Liver (tissue), 9 donors: ENCODE data around the gene PRRC2A. TPM values are rescaled to one million over a fixed set of nuclear protein-coding genes. Genes with fewer than 3 reads are reported as not detected.

ENCODE experiments used
- DNase-seq: peaks from one replicate; pipeline ENCODE4 v3.0.0-alpha.2; 2017; ENCODE audit warnings: low spot score
- H3K27ac ChIP-seq, 2 donors: one replicate each; pipeline ENCODE4 v1.7.0; 2013; ENCODE audit warnings: inconsistent platforms in 2 of 2, low read length in 2 of 2, control low read depth in 1 of 2, low read depth in 1 of 2, mild to moderate bottlenecking in 1 of 2
- H3K27me3 ChIP-seq, 4 donors: one replicate each; pipeline versions ENCODE4 v1.6.1 to v1.7.0; 2013; ENCODE audit warnings: low read length in 3 of 4, inconsistent platforms in 1 of 4, mild to moderate bottlenecking in 1 of 4, moderate library complexity in 1 of 4; ENCODE audit not compliant: control insufficient read depth in 4 of 4, insufficient read depth in 4 of 4
- H3K36me3 ChIP-seq, 4 donors: one replicate each; pipeline versions ENCODE4 v1.6.1 to v1.7.0; 2013; ENCODE audit warnings: low read length in 3 of 4, mild to moderate bottlenecking in 3 of 4, low read depth in 1 of 4, moderate library complexity in 1 of 4; ENCODE audit not compliant: control insufficient read depth in 4 of 4, insufficient read depth in 3 of 4
- H3K4me1 ChIP-seq, 4 donors: one replicate each; pipeline versions ENCODE4 v1.6.1 to v1.7.0; 2013; ENCODE audit warnings: low read length in 3 of 4, mild to moderate bottlenecking in 3 of 4, moderate library complexity in 1 of 4; ENCODE audit not compliant: control insufficient read depth in 4 of 4, insufficient read depth in 4 of 4
- H3K4me3 ChIP-seq, 3 donors: one replicate each; pipeline versions ENCODE4 v1.6.1 to v1.7.0; 2013; ENCODE audit warnings: low read length in 3 of 3, control low read depth in 1 of 3, low read depth in 1 of 3, mild to moderate bottlenecking in 1 of 3
- H3K9ac ChIP-seq, 2 donors: one replicate each; pipeline ENCODE4 v1.7.0; 2013; ENCODE audit warnings: low read length in 2 of 2, mild to moderate bottlenecking in 2 of 2, moderate library complexity in 2 of 2, control low read depth in 1 of 2, low read depth in 1 of 2
- H3K9me3 ChIP-seq, 4 donors: one replicate each; pipeline versions ENCODE4 v1.6.1 to v1.7.0; 2013; ENCODE audit warnings: low read length in 3 of 4; ENCODE audit not compliant: control insufficient read depth in 4 of 4
- ATF3 ChIP-seq: IDR thresholded peaks from 2 replicates; pipeline ENCODE4 v1.6.1; 2016; ENCODE audit warnings: antibody characterized with exemption
- CTCF ChIP-seq: fragments of 150-350 bp; IDR thresholded peaks from 2 replicates; pipeline ENCODE4 v1.5.1; 2017; ENCODE audit warnings: improper control_type of control experiment, low read depth, low read length; ENCODE audit not compliant: missing input control
- EGR1 ChIP-seq, 2 donors: IDR thresholded peaks; 2 replicates each; pipeline ENCODE4 v1.6.1; 2016 to 2018; ENCODE audit warnings: antibody characterized with exemption in 2 of 2, low read depth in 2 of 2
- GABPA ChIP-seq, 2 donors: IDR thresholded peaks in 1 of 2; conservative IDR thresholded peaks in 1 of 2; 2 replicates each; pipeline ENCODE4 v1.6.1; 2016; ENCODE audit warnings: antibody characterized with exemption in 2 of 2, mild to moderate bottlenecking in 1 of 2, moderate library complexity in 1 of 2
- HNF4A ChIP-seq, 2 donors: conservative IDR thresholded peaks; 2 replicates each; pipeline ENCODE4 v1.6.1; 2016; ENCODE audit warnings: antibody characterized with exemption in 2 of 2, mild to moderate bottlenecking in 2 of 2
- MAX ChIP-seq: IDR thresholded peaks from 2 replicates; pipeline ENCODE4 v1.6.1; 2016; ENCODE audit warnings: antibody characterized with exemption
- NR2F2 ChIP-seq: IDR thresholded peaks from 2 replicates; pipeline ENCODE4 v1.6.1; 2016; ENCODE audit warnings: antibody characterized with exemption
- RAD21 ChIP-seq, 2 donors: IDR thresholded peaks; 2 replicates each; pipeline ENCODE4 v1.6.1; 2016; ENCODE audit warnings: antibody characterized with exemption in 2 of 2, mild to moderate bottlenecking in 2 of 2
- REST ChIP-seq: IDR thresholded peaks from 2 replicates; pipeline ENCODE4 v1.6.1; 2016; ENCODE audit warnings: antibody characterized with exemption, mild to moderate bottlenecking
- RXRA ChIP-seq, 2 donors: IDR thresholded peaks; 2 replicates each; pipeline ENCODE4 v1.6.1; 2017 to 2018; ENCODE audit warnings: antibody characterized with exemption in 2 of 2, mild to moderate bottlenecking in 1 of 2
- SP1 ChIP-seq: IDR thresholded peaks from 2 replicates; pipeline ENCODE4 v1.6.1; 2018; ENCODE audit warnings: antibody characterized with exemption, mild to moderate bottlenecking
- TAF1 ChIP-seq: conservative IDR thresholded peaks from 2 replicates; pipeline ENCODE4 v1.6.1; 2016; ENCODE audit warnings: antibody characterized with exemption, mild to moderate bottlenecking
- YY1 ChIP-seq: IDR thresholded peaks from 2 replicates; pipeline ENCODE4 v1.6.1; 2016; ENCODE audit warnings: antibody characterized with exemption, mild to moderate bottlenecking
- ZBTB33 ChIP-seq: IDR thresholded peaks from 2 replicates; pipeline ENCODE4 v1.6.1; 2016; ENCODE audit warnings: antibody characterized with exemption
- WGBS: extraction: QIAGEN DNeasy Blood & Tissue Kit; methylation state at CpG from one replicate; pipeline ENCODE4 v1.1.7; 2013; 5-methylcytosine and 5-hydroxymethylcytosine counted together
- polyA plus RNA-seq, 2 donors: library from polyadenylated mRNA; stranded (reverse) in 1 of 2; unstranded in 1 of 2; fragments of 200-250 nt in 1 of 2; fragments of >200 nt in 1 of 2; fragmentation: Nextera tagmentation in 1 of 2; extraction: Ambion mirVana in 1 of 2; gene quantifications; one replicate each; pipeline versions ENCODE4 v1.2.1 to v1.2.3, GENCODE V29; 2013 to 2015
- total RNA-seq, 2 donors: library from RNA; depleted of rRNA; stranded (reverse); fragments of >200 nt; gene quantifications; one replicate each; pipeline ENCODE4 v1.2.3, GENCODE V29; 2014
- donor health status: healthy.
- donor health status: healthy.
- donor health status: healthy.
- donor health status: healthy.
- donor health status: healthy.

The PRRC2A gene
- total and polyA plus RNA-seq, 4 donors: 21.9 to 39.3 (median 29.5) TPM

- Histone ChIP-seq H3K4me3 (peak within 1 kb of the TSS; percentile 87 to 98 (median 88)), H3K36me3 (peaks cover 11 to 37% (median 36%) of the 10 kb centered on the region in 4 donors), H3K27me3 (no peaks in the 10 kb centered on the region), H3K27ac (peak within 1 kb of the TSS; percentile 94 to 96), H3K4me1 (peaks cover 6 to 45% (median 32%) of the 10 kb centered on the region in 4 donors), H3K9ac (peak within 1 kb of the TSS; percentile 81 to 94), H3K9me3 (no peaks in the 10 kb centered on the region)
- TF ChIP-seq ZBTB33 (no peak), GABPA (IDR thresholded peaks at IDR 0.05 in 1 of 2, conservative IDR thresholded peaks at IDR 0.05 in 1 of 2) (peak; percentile 89 to 95), REST (peak; percentile 56), YY1 (peak; percentile 61), TAF1 (peak; percentile 61), RAD21 (IDR thresholded peaks at IDR 0.05) (peak in 1 of 2 donors; percentile 23), EGR1 (IDR thresholded peaks at IDR 0.05; ENCODE audit: low read depth in 2 of 2) (peak in 1 of 2 donors; percentile 49), ATF3 (no peak), HNF4A (conservative IDR thresholded peaks at IDR 0.05) (peak; percentile 46 to 53), RXRA (IDR thresholded peaks at IDR 0.05) (peak; percentile 61 to 65), MAX (peak; percentile 47), CTCF (no peak), SP1 (peak; percentile 77), NR2F2 (peak; percentile 81)
- WGBS: under 1% methylated on average over 63 of the region's 63 CpGs
- peak; percentile 96 for DNase-seq
These were observed 45.2 kb downstream of the PRRC2A start, which contains the start of gene CSNK2B for GRCh38 chr6:31665501-31666336. Gene CSNK2B (plus strand): TSS chr6:31666080. CDS start chr6:31666832, 752 bp downstream.
